HepG2 (cell line): ENCODE data around the gene C16orf87. TPM values are rescaled to one million over a fixed set of nuclear protein-coding genes. Genes with fewer than 3 reads are reported as not detected.

Source experiments
- ATF5 ChIP-seq: sonication (generic); formaldehyde crosslinking; IDR thresholded peaks from 2 replicates; pipeline ENCODE4 v1.4.0; 2020; ENCODE audit warnings: mild to moderate bottlenecking, low read depth, missing genetic modification reagents
- CCAR2 ChIP-seq: fragments of 200-400 bp; formaldehyde crosslinking; optimal IDR thresholded peaks from 2 replicates; pipeline ENCODE3; 2018; ENCODE audit warnings: low read depth, mild to moderate bottlenecking, low read length, moderate library complexity
- EP300 ChIP-seq, 3 experiments: sonication (generic) in 1 of 3; formaldehyde crosslinking in 1 of 3; IDR thresholded peaks; 2 replicates each; pipeline versions ENCODE4 v1.5.1 to v1.6.1; 2011 to 2020; ENCODE audit warnings: low read depth in 2 of 3, low read length in 2 of 3, borderline replicate concordance in 1 of 3, improper control_type of control experiment in 1 of 3, mild to moderate bottlenecking in 1 of 3, missing genetic modification reagents in 1 of 3, moderate library complexity in 1 of 3
- FOXP1 ChIP-seq, 2 experiments: fragments of 450-650 bp in 1 of 2; IDR thresholded peaks; 2 replicates each; pipeline ENCODE4 v1.6.1; 2017 to 2018; ENCODE audit warnings: antibody characterized with exemption in 1 of 2
- HIVEP1 ChIP-seq: sonication (generic); formaldehyde crosslinking; IDR thresholded peaks from 2 replicates; pipeline ENCODE4 v1.4.0; 2020; ENCODE audit warnings: mild to moderate bottlenecking, missing genetic modification reagents
- HMG20A ChIP-seq: IDR thresholded peaks from 2 replicates; pipeline ENCODE4 v1.6.1; 2016; ENCODE audit warnings: borderline replicate concordance
- KLF16 ChIP-seq, 2 experiments: sonication (generic) in 1 of 2; formaldehyde crosslinking in 1 of 2; IDR thresholded peaks; 2 replicates each; pipeline versions ENCODE4 v1.6.1 to v1.8.0; 2016 to 2023; ENCODE audit warnings: missing genetic modification reagents in 2 of 2, missing compliant biosample characterization in 1 of 2
- NR0B2 ChIP-seq: sonication (generic); formaldehyde crosslinking; IDR thresholded peaks from 2 replicates; pipeline ENCODE4 v1.4.0; 2020; ENCODE audit warnings: mild to moderate bottlenecking, missing genetic modification reagents
- RBM22 ChIP-seq: fragments of 200-400 bp; formaldehyde crosslinking; optimal IDR thresholded peaks from 2 replicates; pipeline ENCODE3; 2017; ENCODE audit warnings: mild to moderate bottlenecking, low read length, moderate library complexity
- SAFB2 ChIP-seq: sonication (generic); formaldehyde crosslinking; IDR thresholded peaks from 2 replicates; pipeline ENCODE4 v1.5.1; 2020; ENCODE audit warnings: missing genetic modification reagents, low read depth, mild to moderate bottlenecking, borderline replicate concordance
- STAG1 ChIP-seq: sonication (generic); formaldehyde crosslinking; IDR thresholded peaks from 2 replicates; pipeline ENCODE4 v1.4.0; 2020; ENCODE audit warnings: missing genetic modification reagents
- TCF7L2 ChIP-seq: IDR thresholded peaks from 2 replicates; pipeline ENCODE4 v1.6.1; 2011; ENCODE audit warnings: mild to moderate bottlenecking, low read depth, low read length, moderate library complexity
- ZBTB2 ChIP-seq: sonication (generic); formaldehyde crosslinking; IDR thresholded peaks from 2 replicates; pipeline ENCODE4 v1.8.0; 2022; ENCODE audit warnings: low read depth, missing genetic modification reagents
- ZGPAT ChIP-seq: IDR thresholded peaks from 2 replicates; pipeline ENCODE4 v1.6.1; 2016; ENCODE audit warnings: mild to moderate bottlenecking
- ZMYM2 ChIP-seq: sonication (generic); formaldehyde crosslinking; IDR thresholded peaks from 2 replicates; pipeline ENCODE4 v1.8.0; 2022; ENCODE audit warnings: mild to moderate bottlenecking, missing genetic modification reagents
- ZNF33B ChIP-seq: sonication (generic); formaldehyde crosslinking; IDR thresholded peaks from 2 replicates; pipeline ENCODE4 v1.5.1; 2020; ENCODE audit warnings: mild to moderate bottlenecking, missing genetic modification reagents
- ZNF431 ChIP-seq: sonication (generic); formaldehyde crosslinking; IDR thresholded peaks from 2 replicates; pipeline ENCODE4 v1.9.0; 2022; ENCODE audit warnings: missing genetic modification reagents, low read depth, mild to moderate bottlenecking, borderline replicate concordance
- ZNF550 ChIP-seq: sonication (generic); formaldehyde crosslinking; IDR thresholded peaks from 2 replicates; pipeline ENCODE4 v1.4.0; 2020; ENCODE audit warnings: mild to moderate bottlenecking, missing genetic modification reagents, borderline replicate concordance
- ZNF567 ChIP-seq: sonication (generic); formaldehyde crosslinking; IDR thresholded peaks from 2 replicates; pipeline ENCODE4 v1.8.1; 2023; ENCODE audit warnings: mild to moderate bottlenecking, missing genetic modification reagents, borderline replicate concordance
- ZNF800 ChIP-seq: sonication (generic); formaldehyde crosslinking; IDR thresholded peaks from 2 replicates; pipeline ENCODE4 v1.4.0; 2020; ENCODE audit warnings: missing genetic modification reagents
- polyA plus RNA-seq, 8 experiments: library from polyadenylated mRNA; depleted of rRNA in 3 of 8; stranded (reverse) in 7 of 8; unstranded in 1 of 8; fragments of >200 nt; fragmentation: Illumina TruSeq in 4 of 8; extraction: Trizol in 4 of 8; gene quantifications; 2 replicates each; pipeline versions ENCODE4 v1.2.1 to v1.2.3, GENCODE V29; 2011 to 2016; ENCODE audit warnings: low read depth in 4 of 8, missing spikeins in 1 of 8, mixed read lengths in 1 of 8; ENCODE audit not compliant: insufficient read depth in 1 of 8
- total RNA-seq, 5 experiments: library from RNA; depleted of rRNA; stranded (reverse); fragments of >200 nt; fragmentation: Illumina TruSeq; extraction: Trizol; gene quantifications; 2 replicates each; pipeline ENCODE4 v1.2.3, GENCODE V29; 2016; ENCODE audit warnings: low read depth in 1 of 5

The C16orf87 gene
- total and polyA plus RNA-seq, 2 of the 13 experiments (the other 11 are each of a cell fraction or from before 2014, with no cell fraction given), result 8.6 to 19.5 TPM

- TF ChIP-seq ZMYM2 (no peak), NR0B2 (CRISPR knock-in tag) (peak; percentile 47; the same call in 1 of the 2 replicates), TCF7L2 (no peak), SAFB2 (no peak), CCAR2 (no peak), ZNF567 (CRISPR knock-in tag) (no peak), ZNF431 (CRISPR knock-in tag) (no peak), ZNF33B (CRISPR knock-in tag) (no peak), ZNF550 (CRISPR knock-in tag) (no peak), ATF5 (no peak; the same call in 1 of the 2 replicates), HMG20A (no peak), RBM22 (no peak), ZBTB2 (CRISPR knock-in tag) (no peak), ZNF800 (no peak), FOXP1 (IDR thresholded peaks at IDR 0.05) (no peak), FOXP1 (CRISPR knock-in tag; IDR thresholded peaks at IDR 0.05) (no peak), ZGPAT (CRISPR knock-in tag) (no peak), KLF16 (CRISPR knock-in tag; IDR thresholded peaks at IDR 0.05) (no peak), STAG1 (CRISPR knock-in tag) (no peak), HIVEP1 (CRISPR knock-in tag) (no peak), EP300 (IDR thresholded peaks at IDR 0.05; ENCODE audit: low read depth in 2 of 2, low read length in 2 of 2) (peak; percentile 36 to 63; a peak in 2 of 4 replicates), EP300 (CRISPR knock-in tag; IDR thresholded peaks at IDR 0.05; ENCODE audit: borderline replicate concordance) (no peak; the same call in 1 of the 2 replicates)
These were observed 83.0 kb downstream of the C16orf87 start, which contains the start of gene MYLK3 (continued) for GRCh38 chr16:46747777-46748651.
